HG02852 (cell line): ENCODE results near the gene DDX28.
"Not testable (repeated sequence)": the region's sequence is repeated elsewhere in the genome, so short reads cannot be mapped to it uniquely, and the experiment has no call there.

ENCODE experiments used
- ATAC-seq: cut with Tn5 transposase; IDR thresholded peaks from one replicate; pipeline ENCODE4 v1.9.1; 2021; ENCODE audit warnings: mild to moderate bottlenecking, moderate library complexity; ENCODE audit not compliant: unreplicated experiment

DDX28 gene

DNA sequence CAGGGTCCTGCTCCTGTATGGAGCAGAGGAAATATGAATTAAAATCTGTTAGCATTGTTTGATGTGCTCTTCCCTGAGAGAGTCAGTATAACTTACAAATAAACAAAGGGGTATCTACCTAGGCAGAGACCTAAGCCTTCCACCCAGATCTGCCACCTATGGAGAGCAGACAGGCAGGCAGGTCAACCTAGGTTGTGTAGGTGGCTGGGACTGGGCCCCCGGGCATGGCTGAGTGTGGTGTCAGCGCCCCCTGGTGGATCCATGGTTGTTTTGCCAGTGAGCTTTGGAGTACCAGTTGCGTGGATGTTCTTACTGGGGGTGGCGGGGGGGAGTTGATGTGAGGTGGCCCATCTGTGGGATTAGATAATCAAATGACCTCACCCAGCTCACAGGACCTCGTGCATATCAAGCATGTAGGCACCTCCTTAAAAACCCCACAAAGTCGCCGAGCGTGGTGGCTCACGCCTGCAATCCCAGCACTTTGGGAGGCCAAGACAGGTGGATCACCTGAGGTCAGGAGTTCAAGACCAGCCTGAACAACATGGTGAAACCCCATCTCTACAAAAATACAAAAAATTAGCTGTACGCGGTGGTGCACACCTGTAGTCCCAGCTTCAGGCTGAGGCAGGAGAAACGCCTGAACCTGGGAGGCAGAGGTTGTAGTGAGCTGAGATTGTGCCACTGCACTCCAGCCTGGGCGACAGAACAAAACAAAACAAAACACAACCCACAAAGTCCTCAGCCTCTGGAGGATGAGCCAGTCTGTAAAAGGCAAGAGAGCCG is 17.7 kb upstream of the DDX28 start:
- peak; percentile 75 for ATAC-seq

DNA sequence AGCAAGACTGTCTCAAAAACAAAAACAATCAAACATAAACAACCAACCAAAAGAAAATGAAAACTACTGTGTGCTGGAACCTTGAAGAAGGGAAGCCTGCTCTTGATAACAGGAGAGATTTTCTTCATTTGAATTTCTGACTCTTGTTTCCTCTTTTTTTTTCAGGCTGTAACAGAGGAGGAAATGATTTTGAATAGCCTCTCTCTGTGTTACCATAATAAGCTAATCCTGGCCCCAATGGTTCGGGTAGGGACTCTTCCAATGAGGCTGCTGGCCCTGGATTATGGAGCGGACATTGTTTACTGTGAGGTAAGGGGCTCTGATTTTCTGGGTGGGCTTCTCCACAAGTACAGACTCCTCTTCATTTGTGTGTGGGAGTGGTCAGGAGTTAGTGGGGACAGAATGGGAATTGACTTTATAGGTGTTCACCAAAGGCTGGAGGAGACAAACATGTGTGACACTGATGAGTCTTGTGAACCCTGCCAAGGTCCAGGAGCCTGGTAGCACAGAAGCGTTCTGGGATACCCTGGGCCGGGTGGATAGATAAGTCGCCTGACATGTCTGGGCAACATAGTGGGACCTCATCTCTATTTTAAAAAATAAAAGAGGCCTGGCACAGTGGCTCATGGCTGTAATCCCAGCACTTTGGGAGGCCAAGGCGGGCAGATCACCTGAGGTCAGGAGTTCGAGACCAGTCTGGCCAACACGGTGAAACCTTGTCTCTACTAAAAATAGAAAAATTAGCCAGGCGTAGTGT is 15.0 kb upstream of the DDX28 start:
- peak; percentile 48 for ATAC-seq

DNA sequence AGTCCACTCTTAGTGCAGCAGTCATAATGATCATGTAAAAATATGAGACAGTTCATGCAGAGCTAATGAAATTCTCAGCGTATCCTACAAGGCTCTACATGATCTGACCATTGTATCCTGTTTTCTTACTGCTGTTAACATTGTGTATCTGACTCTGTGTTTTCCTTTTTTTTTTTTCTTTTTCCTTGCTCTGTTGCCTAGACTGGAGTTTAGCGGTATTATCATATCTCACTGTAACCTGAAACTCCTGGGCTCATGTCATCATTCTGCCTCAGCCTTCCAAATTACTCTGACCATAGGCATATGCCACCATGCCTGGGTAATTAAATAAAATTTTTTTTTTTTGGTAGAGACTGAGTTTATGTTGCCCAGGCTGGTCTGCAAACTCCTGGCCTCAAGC is 12.2 kb upstream of the DDX28 start:
- ATAC-seq: no peak

DNA sequence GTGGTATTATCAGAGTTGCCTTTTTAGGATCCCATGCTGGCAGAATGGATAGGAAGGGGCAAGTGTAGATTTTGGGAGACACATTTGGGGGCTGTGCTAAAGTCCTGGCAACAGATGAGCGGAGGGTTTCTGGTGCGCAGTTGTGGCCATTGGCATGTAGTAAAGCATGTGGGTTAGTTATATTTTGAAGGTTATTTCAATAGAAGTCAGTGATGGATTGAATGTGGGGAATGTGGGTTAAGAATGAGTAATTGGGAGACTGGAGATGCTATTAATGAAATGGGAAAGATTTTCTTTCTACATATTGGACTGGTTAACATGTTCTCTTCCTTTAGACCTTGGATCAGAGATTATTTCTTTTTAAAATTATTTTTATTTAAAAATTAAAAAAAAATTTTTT is 10.1 kb upstream of the DDX28 start:
- ATAC-seq: no peak

DNA sequence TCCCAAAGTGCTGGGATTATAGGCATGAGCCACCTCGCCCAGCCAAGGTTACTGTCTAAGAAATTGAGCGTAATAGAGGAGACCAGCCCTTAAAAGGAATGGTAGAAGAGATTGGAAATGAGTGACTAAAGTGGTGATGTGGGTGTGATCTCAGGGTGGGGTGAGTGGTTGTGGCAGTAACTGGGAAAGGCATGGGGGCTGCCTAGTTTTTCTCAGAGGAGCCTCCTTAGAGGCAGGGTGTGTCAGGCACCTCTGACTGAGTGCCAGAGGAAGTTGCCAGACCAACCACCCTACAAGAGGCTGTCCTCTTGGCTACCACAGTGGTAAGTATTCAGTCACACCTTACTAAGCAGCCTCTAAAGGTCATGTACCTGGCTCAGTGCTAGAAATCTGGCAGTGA is 8.9 kb upstream of the DDX28 start:
- no peak for ATAC-seq

DNA sequence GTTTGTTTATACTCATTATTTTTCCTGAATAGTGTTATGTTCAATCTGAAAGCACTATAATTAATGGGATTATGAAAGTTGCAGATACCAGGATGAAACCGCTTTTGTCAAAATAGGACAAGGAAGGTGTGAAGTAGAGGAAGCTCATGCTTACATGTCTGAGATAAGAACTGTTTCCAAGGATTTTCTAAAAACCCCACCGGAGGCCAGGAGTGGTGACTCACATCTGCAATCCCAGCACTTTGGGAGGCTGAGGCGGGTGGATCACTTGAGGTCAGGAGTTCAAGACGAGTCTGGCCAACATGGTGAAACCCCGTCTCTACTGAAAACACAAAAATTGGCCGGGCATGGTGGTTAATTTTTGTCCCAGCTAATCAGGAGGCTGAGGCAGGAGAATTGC is 7.1 kb upstream of the DDX28 start:
- ATAC-seq: not testable (repeated sequence)

DNA sequence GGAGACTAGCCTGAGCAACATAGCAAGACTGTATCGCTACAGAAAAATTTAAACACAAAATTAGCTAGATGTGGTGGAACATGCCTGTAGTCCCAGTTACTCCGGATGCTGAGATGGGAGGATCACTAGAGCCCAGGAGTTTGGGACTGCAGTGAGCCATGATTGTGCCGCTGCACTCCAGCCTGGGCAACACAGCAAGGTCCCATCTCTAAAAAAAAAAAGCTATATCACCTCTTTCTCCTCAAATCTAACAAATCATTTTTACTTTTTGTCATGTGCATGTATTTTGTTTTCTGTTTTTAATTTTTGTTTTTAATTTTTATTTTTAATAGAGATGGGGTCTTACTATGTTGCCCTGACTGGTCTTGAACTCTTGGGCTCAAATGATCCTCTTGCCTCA is 6.0 kb upstream of the DDX28 start:
- no peak for ATAC-seq

DNA sequence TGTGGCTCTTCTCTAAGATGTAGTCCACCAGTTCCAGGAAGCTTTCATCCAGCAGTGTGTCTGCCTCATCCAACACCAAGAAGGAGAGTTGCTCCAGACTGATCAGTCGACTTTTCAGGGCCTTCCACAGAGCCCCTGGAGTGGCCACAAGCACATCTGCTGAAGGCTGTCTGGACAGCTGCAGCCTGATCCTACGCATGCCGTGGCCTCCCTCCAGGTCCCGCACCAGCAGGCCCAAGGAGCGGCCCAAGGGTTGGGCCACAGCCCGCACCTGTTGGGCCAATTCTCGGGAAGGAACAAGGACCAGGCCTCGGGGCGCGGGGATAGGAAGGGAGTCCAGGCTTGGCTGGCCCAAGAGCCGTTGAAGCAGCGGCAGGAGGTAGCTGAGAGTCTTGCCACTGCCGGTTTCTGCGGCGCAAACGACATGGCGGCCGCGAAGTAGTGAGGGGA is 729 bp downstream of the DDX28 start:
- ATAC-seq: no peak

DNA sequence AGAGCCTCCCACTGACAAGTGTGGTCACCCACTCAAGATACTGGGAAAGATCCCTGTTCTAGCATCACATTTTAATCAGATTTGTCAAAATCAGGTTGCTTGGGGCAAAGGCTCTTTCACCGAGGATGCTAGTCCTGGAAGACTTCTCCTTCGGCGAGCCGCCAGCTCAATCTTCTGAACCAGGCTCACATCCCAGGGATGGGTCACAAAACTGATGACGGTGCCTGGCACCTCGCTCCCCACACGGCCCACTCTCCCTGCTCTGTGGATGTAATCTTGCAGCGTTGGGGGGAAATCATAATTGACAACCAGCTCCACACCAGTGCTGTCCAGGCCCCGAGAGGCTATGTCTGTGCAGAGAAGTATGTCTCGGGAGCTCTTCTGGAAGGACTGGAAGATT is 1.5 kb downstream of the DDX28 start:
- ATAC-seq: no peak

DNA sequence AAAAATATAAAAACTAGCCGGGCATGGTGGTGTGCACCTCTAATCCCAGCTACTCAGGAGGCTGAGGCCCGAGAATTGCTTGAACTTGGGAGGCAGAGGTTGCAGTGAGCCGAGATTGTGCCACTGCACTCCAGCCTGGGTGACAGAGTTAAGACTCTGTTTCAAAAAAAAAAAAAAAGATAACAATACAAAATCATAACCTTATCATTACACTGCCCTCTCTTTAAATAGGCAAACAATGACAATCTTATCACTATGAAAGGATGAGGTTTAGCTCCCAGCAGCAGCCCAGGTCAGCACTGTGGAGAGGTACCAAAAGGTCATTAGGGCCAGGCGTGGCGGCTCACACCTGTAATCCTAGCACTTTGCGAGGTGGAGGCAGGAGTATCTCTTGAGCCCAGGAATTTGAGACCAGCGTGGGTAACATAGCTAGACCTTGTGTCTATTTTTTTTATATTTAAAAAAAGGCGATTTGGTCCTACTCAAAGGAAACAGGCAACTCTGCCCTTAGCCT is 3.8 kb downstream of the DDX28 start:
- ATAC-seq: no peak

DNA sequence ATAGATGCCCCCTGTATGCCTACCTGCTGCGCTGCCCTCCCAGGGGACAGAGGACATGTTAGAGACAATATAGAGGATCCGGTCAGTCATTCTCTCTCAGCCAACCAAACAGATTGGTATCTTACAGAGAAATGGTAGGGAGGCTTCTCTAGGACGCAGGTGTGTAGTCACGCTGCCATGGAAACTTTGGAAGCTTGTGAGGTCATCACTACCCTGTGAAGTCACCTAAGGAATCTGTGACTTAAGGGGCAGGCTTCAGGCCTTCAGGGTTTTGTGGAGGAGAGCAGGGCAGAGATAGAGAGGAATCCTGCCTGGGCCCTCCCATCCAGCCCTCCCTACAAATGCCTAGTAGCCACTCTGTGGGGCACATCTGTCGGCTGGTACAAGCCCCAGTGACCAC is 7.4 kb downstream of the DDX28 start, which contains the start of gene DPEP2NB:
Gene DPEP2NB, minus strand, starts transcription at position 231 of the 400 bp plus-strand sequence. Its CDS starts 141 bp downstream, at position 90.
- ATAC-seq: no peak

DNA sequence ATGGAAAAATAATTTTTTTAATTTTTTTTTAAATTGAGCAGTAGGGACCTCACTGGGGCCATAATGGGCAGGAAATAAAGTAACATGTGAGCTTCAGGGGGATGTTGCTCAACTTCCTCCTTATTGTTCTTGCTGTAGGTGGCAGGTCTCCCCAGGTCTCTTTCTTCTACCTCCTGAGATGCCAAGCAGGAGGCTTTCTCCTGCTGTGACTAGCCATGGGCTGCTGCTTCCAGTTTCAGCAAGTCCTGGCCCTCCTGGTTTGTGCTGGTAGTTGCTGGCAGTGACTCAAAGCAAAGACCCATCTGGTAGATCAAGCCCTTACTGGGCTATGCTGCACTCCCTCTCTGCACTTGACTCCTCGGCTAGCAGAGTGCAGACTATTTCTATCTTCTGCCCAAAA is 9.6 kb downstream of the DDX28 start:
- no peak for ATAC-seq

DNA sequence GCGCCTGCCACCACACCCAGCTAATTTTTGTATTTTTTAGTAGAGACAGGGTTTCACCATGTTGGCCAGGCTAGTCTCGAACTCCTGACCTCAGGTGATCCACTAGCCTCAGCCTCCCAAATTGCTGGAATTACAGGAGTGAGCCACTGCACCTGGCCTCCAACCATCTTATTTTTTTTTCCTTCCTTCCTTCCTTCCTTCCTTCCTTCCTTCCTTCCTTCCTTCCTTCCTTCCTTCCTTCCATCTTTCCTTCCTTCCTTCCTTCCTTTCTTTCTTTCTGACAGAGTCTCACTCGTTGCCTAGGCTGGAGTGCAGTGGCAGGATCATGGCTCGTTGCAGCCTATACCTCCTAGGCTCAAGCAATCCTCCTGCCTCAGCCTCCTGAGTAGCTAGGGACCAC is 13.2 kb downstream of the DDX28 start:
- not testable (repeated sequence) for ATAC-seq

DNA sequence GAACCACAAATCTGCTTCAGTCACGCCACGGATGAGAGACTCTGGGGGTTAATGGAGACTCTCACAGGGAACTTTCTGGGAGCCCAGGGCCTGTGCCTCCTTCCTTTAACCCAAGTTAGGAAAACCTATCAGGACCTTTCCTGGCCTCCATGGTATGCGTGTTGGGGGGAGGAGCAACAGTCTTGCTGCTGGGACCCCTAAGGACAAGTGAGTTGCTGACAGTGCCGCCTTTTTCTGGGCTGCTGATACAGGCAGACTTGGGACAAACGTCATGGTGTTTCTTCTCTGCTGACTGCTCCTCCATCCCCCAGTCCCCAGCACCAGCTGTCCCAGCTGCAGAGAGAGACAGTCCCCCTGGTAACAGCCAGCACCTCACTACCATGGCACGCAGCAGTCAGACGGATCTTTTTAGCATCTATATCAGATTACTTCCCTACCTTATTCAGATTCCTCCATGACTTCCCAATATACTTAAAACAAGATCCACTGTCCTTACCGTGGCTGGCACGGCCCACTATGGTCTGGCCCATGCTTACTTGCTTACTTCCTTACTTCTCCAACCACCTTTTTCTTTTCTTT is 13.8 kb downstream of the DDX28 start:
- no peak for ATAC-seq

DNA sequence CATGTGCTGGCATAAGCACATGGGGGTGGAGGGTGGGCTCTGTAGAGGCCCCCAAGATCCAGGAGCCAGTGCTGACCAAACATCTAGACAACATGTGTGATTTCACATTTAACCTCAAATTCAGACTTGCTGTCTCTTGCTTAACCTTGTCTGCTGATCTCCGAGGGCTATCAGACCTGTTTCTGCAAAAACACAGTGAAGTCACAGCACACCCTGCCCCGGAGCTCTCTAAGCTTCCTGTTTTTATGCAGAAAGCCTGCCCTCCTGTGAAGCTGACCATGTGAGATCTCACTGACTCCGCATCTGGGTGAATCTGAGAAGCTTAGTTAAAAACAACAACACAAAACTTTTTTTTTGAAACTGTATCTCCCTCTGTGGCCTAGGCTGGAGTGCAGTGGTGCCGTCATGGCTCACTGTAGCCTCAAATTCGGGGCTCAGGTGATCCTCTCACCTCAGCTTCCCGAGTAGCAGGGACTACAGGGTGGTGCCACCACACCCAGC is 17.2 kb downstream of the DDX28 start:
- ATAC-seq: no peak

DNA sequence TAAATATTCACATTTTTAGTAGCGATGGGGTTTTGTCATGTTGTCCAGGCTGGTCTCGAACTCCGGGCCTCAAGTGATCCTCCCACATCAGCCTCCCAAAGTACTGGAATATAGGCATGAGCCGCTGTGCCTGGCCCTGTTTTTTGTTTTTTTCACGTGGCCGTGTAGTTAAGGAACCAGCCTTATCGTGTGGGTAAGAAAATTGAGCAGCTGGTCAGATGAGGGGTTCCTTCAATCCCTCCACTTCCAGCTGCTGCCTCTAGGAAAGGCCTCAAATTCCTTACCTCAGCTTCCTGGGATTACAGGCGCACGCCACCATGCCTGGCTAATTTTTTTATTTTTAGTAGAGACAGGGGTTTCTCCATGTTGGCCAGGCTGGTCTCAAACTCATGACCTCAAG is 17.8 kb downstream of the DDX28 start:
- ATAC-seq: no peak

DNA sequence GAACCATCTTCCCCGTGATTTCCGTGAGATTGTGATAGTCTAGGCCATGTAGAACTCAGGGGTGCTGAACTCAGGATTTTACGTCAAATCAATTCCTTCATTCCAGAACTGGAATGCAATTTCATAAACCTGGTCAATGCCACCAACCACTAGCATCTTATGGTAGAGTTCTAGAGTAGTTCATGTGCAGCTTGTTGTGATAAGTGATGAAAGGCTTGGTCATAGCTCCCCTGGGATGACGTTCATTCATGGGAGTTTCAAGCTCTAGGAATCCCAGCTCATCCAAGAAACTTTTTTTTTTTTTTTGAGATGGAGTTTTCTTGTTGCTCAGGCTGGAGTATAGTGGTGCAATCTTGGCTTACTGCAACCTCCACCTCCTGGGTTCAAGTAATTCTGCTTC is 20.0 kb downstream of the DDX28 start:
- no peak for ATAC-seq

DNA sequence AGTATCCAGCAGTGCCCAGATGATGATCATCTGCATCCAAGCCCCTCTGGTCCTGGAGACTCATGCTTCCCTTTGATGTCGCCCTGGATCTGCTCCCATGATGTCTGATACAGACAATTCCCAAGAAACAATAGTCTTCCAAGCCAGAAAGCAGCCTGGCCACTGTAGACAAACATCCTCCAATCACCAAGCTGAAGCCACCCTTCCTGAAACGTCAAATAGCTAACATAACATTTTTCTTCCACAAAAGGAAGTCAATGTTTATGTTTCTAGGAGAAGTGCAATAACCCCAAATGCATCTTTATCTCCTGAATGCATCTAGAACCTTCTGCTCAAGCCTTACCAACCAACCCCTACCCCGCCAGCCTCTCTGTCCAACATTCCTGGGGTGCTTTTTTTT is 22.6 kb downstream of the DDX28 start:
- ATAC-seq: no peak

DNA sequence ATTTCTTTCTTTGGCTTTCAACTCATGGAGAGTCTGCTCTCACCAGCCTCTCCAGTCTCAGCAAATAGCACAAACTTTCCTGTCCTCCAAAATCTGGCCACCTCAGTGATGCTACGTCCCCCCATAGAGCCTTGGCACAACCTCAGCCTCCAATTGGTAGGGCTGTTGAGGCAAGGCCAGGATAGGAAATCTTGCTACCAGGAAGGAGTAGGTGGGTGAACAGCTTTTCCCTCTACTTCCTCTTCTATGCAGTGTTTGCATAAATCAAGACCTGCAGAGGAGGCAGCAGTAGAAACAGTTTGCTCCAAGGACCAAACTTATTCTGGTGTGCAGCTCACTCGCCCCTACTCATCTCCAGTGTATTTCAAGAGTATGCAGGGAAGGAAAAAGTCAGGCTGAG is 23.0 kb downstream of the DDX28 start:
- no peak for ATAC-seq

DNA sequence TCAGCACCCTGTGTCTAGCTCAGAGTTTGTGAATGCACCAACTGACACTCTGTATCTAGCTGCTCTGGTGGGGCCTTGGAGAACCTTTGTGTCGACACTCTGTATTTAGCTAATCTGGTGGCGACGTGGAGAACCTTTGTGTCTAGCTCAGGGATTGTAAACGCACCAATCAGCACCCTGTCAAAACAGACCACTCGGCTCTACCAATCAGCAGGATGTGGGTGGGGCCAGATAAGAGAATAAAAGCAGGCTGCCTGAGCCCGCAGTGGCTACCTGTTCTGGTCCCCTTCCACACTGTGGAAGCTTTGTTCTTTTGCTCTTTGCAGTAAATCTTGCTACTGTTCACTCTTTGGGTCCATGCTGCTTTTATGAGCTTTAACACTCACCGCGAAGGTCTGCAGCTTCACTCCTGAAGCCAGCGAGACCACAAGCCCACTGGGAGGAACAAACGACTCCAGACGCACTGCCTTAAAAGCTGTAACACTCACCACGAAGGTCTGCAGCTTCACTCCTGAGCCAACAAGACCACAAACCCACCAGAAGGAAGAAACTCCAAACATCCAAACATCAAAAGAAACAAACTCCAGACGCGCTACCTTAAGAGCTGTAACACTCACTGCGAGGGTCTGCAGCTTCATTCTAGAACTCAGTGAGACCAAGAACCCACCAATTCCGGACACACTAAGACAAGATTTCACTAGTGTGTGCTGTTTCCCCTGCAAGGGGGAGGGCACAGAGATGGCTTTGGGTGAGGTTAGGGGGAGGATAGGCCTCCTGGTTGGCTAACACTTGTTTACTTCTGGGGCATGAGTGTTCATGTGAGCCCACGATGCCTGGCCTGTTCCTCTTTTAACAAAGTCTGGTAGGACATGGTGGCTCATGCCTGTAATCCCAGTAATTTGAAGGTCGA is 24.0 kb downstream of the DDX28 start, which contains the start of gene DPEP2:
Gene DPEP2, minus strand, starts transcription at position 706 of the 910 bp plus-strand sequence. CDS start 6,272 bp downstream, outside the sequence.
- ATAC-seq: not testable (repeated sequence)
